Prostate gland (tissue), 2 donors: ENCODE results near the gene CBARP. TPM values are rescaled to one million over a fixed set of nuclear protein-coding genes. Genes with fewer than 3 reads are reported as not detected.

Source experiments
- DNase-seq: peaks from one replicate; pipeline ENCODE4 v3.0.0-alpha.2; 2019; ENCODE audit warnings: low spot score
- H3K27ac ChIP-seq, 2 donors: fragments of 200-600 bp; sonication (generic); 2 replicates each; pipeline ENCODE4 v1.5.1; 2017 to 2019
- H3K27me3 ChIP-seq: fragments of 200-600 bp; sonication (generic); replicated peaks from 2 replicates; pipeline ENCODE4 v1.5.1; 2019; ENCODE audit not compliant: insufficient read depth
- H3K36me3 ChIP-seq, 2 donors: fragments of 200-600 bp; sonication (generic); 1 replicate in 1 of 2; 2 replicates in 1 of 2; pipeline versions ENCODE4 v1.5.1 to v1.8.1; 2017 to 2019
- H3K4me1 ChIP-seq: fragments of 200-600 bp; sonication (generic); replicated peaks from 2 replicates; pipeline ENCODE4 v1.5.1; 2019
- H3K4me3 ChIP-seq, 2 donors: fragments of 200-600 bp; sonication (generic); 2 replicates each; pipeline ENCODE4 v1.5.1; 2017 to 2019
- H3K9me3 ChIP-seq: fragments of 200-600 bp; sonication (generic); 2 replicates; pipeline ENCODE4 v1.5.1; 2017
- POLR2A ChIP-seq: fragments of 450-650 bp; IDR thresholded peaks from one replicate; pipeline ENCODE4 v1.6.1; 2016; ENCODE audit warnings: antibody characterized with exemption, mild to moderate bottlenecking
- POLR2AphosphoS5 ChIP-seq: sonication (generic); formaldehyde crosslinking; IDR thresholded peaks from one replicate; pipeline ENCODE4 v1.6.1; 2017; ENCODE audit warnings: antibody characterized with exemption
- WGBS: methylation state at CpG from one replicate; pipeline ENCODE4 v1.1.5; 2018; 5-methylcytosine and 5-hydroxymethylcytosine counted together
- intact Hi-C: fragments of 100-400 bp; cut with DNase I; formaldehyde crosslinking; loops from one replicate; pipeline ENCODE4 v1.14.2; 2022
- total RNA-seq, 2 donors: library from RNA; depleted of rRNA; stranded (reverse); fragments of >200 nt; gene quantifications; one replicate each; pipeline ENCODE4 v1.1.0, GENCODE V29; 2016
- TF ChIP-seq, protein P1 (sequence below), 4 experiments: fragments of 200-600 bp in 2 of 4; fragments of 450-650 bp in 2 of 4; sonication (generic) in 2 of 4; IDR thresholded peaks; 1 replicate in 3 of 4; 2 replicates in 1 of 4; pipeline ENCODE4 v1.5.1; 2016 to 2019; ENCODE audit warnings: antibody characterized with exemption in 4 of 4, mild to moderate bottlenecking in 2 of 4, moderate library complexity in 2 of 4

The CBARP gene
- total RNA-seq, 2 donors from 2014 or later: 0.68 to 4.4 TPM

GRCh38 chr19:1270854-1271527 lies 33.2 kb upstream of the CBARP start:
- DNase-seq: peak; percentile 41
- 31% methylated on average over 26 of the region's 26 CpGs for WGBS
- no peaks in the 10 kb centered on the region for H3K9me3 ChIP-seq
- no peaks in the 10 kb centered on the region for H3K27me3 ChIP-seq
- H3K36me3 ChIP-seq: peaks cover 9 to 34% of the 10 kb centered on the region in 2 donors
- peak overlapping the region; percentile 98 to 100 for H3K27ac ChIP-seq
- intact Hi-C loops: loop anchor here (10.0 kb wide), 1 partner anchor 134 kb away; the partner anchor contains the start of genes DAZAP1 and GAMT
- no peak for TF ChIP-seq POLR2A
- TF ChIP-seq, protein P1, sequence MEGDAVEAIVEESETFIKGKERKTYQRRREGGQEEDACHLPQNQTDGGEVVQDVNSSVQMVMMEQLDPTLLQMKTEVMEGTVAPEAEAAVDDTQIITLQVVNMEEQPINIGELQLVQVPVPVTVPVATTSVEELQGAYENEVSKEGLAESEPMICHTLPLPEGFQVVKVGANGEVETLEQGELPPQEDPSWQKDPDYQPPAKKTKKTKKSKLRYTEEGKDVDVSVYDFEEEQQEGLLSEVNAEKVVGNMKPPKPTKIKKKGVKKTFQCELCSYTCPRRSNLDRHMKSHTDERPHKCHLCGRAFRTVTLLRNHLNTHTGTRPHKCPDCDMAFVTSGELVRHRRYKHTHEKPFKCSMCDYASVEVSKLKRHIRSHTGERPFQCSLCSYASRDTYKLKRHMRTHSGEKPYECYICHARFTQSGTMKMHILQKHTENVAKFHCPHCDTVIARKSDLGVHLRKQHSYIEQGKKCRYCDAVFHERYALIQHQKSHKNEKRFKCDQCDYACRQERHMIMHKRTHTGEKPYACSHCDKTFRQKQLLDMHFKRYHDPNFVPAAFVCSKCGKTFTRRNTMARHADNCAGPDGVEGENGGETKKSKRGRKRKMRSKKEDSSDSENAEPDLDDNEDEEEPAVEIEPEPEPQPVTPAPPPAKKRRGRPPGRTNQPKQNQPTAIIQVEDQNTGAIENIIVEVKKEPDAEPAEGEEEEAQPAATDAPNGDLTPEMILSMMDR (IDR thresholded peaks at IDR 0.05): no peak
- TF ChIP-seq POLR2AphosphoS5: no peak
- peak overlapping the region; percentile 85 to 99 for H3K4me3 ChIP-seq
- peaks cover 60% of the 10 kb centered on the region for H3K4me1 ChIP-seq

GRCh38 chr19:1270213-1270853 lies 32.5 kb upstream of the CBARP start:
- TF ChIP-seq POLR2AphosphoS5 (no peak), POLR2A (no peak)
- TF ChIP-seq, protein P1 (IDR thresholded peaks at IDR 0.05): no peak
- WGBS: 19% methylated on average over 8 of the region's 8 CpGs
- intact Hi-C loops: loop anchor here (10.0 kb wide), 1 partner anchor 134 kb away; the partner anchor contains the start of genes DAZAP1 and GAMT
- Histone ChIP-seq H3K4me3 (peak overlapping the region; percentile 85 to 99), H3K36me3 (peaks cover 9 to 34% of the 10 kb centered on the region in 2 donors), H3K27ac (peak overlapping the region; percentile 98 to 100), H3K27me3 (no peaks in the 10 kb centered on the region), H3K4me1 (peaks cover 65% of the 10 kb centered on the region), H3K9me3 (no peaks in the 10 kb centered on the region)
- peak; percentile 52 for DNase-seq

DNA sequence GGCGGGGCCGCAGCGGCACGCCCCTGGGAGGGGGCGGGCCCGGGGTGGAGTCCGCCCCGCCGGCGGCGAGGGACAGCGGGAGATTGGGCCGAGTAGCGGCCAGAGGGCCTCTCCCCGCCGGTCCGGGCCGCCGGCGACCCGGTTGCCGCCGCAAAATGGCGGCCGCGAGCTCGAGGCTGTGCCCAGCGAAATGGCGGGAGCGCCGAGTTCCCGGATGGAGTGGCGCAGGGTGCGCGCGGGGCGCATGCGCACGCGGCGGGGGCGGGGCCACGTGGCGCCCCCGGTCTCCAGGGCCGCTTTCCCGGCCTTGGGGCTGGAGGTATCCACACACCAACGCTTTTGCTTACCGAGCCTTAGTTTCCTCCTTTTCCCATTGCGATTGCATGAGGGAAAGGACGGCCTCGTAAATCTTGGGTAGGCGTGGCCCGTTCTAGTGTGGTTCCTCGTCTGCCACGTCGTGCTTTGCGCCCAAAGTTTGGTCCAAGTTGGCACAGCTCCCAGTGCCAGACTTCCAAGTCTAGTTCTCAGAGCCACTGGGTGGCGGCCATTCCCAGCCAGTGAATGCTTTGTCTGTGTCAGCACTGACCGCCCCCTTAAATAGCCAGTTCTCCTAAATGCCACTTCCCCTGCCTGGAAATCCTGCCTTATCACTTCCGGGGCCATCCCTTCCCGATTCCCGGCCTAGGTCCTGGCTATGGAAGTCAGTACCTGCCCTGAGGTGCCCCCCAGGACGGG lies 31.8 kb upstream of the CBARP start:
- Histone ChIP-seq H3K4me3 (peak overlapping the region; percentile 85 to 99), H3K4me1 (peaks cover 60% of the 10 kb centered on the region), H3K9me3 (no peaks in the 10 kb centered on the region), H3K36me3 (peaks cover 8 to 34% of the 10 kb centered on the region in 2 donors), H3K27ac (peak overlapping the region; percentile 98 to 100), H3K27me3 (no peaks in the 10 kb centered on the region)
- intact Hi-C loops: loop anchor here (10.0 kb wide), 1 partner anchor 135 kb away; the partner anchor contains the start of genes DAZAP1 and GAMT
- WGBS: under 1% methylated on average over 59 of the region's 64 CpGs
- no peak for TF ChIP-seq POLR2A
- TF ChIP-seq, protein P1 (IDR thresholded peaks at IDR 0.05): peak in 2 of 4 experiments; percentile 7 to 35
- TF ChIP-seq POLR2AphosphoS5: peak; percentile 45
- DNase-seq: peak; percentile 84

- TF ChIP-seq, protein P1 (IDR thresholded peaks at IDR 0.05): peak in 1 of 4 experiments; percentile 25
- peak; percentile 93 for TF ChIP-seq POLR2A
- peak; percentile 97 for TF ChIP-seq POLR2AphosphoS5
- WGBS: 0% methylated on average over 20 of the region's 50 CpGs
- intact Hi-C loops: no loop called here
- no peaks in the 10 kb centered on the region for H3K9me3 ChIP-seq
- H3K4me1 ChIP-seq: peaks cover 54% of the 10 kb centered on the region
- DNase-seq: peak; percentile 100
- H3K27ac ChIP-seq: peak within 1 kb of the TSS; percentile 98 to 100
- peak within 1 kb of the TSS; percentile 85 to 99 for H3K4me3 ChIP-seq
- H3K27me3 ChIP-seq: no peaks in the 10 kb centered on the region
- peaks cover 3 to 28% of the 10 kb centered on the region in 2 donors for H3K36me3 ChIP-seq
These were observed 31.3 kb upstream of the CBARP start, which contains the start of gene CIRBP for GRCh38 chr19:1269065-1269477. Gene CIRBP (plus strand): TSS chr19:1269332. CDS start chr19:1270934, 1,602 bp downstream.
